HG03280 (cell line): ENCODE data around the gene CBX4.

Experiments used
- ATAC-seq: cut with Tn5 transposase; IDR thresholded peaks from one replicate; pipeline ENCODE4 v1.9.1; 2021; ENCODE audit warnings: mild to moderate bottlenecking, moderate library complexity; ENCODE audit not compliant: unreplicated experiment

Gene CBX4

DNA sequence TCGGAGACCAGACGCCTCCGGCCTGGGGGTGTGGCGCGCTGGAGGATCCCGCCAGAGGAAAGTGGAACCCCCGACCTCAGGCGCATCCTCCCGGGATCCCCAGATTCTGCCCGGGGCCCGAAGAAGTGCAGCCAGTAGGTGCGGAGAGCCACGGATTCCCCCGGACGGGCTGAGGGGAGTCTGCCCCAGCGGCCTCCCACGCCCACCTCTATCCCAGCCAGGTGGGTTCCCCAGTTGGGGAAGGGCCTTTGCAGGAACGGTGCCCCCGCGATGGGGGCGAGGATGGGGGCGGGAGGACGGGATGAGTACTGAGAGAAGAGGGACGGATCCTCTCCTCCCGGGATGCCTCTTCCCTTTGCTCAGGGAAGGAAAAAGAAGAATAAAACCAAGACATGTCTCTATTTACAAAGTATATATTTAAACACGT is 47.5 kb downstream of the CBX4 start:
- ATAC-seq = no peak

DNA sequence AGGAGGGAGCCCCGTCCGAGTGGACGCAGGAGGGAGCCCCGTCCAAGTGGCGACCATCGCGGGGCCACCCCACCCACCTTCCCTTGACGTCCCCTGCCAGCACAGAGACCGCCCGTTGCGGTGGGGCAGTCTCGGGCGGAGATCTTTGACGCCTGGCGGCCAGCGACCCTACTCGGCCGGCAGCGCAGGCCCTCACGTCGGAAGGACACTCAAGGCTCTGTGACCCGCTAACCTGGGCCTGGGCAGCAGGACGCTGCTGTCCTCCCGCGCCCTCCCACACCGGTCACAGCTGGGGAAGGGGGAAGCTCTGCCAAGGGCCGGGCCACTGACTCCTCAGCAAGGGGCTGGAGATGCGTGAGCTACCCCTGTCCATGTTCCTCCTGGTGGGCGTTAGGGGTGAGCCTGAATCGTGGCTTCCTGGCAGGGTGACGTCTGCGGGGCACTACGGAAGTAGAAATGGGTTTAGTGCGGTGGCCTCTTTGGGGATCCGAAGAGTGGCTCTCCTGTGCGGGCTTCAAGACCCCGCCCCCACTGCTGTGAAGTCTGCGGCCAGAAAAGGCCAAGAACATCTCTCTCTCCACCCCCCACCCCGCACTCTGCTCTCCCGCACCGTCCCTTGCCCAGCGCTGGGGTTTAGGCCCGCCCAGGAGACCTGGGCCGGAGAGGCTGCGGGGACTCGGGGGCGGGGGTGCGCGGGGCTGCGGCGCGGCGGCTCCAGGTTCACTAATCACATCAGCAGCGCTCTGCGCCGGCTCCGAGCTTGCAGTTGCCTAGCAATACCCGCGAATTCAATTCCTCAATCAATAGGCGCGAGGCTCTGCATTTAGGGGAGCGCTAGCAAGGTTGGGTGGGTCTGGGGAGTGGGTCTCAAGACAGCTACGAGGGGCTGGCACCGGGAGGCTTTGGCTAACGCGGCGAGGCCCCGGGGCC is 48.2 kb downstream of the CBX4 start:
- ATAC-seq = no peak

DNA sequence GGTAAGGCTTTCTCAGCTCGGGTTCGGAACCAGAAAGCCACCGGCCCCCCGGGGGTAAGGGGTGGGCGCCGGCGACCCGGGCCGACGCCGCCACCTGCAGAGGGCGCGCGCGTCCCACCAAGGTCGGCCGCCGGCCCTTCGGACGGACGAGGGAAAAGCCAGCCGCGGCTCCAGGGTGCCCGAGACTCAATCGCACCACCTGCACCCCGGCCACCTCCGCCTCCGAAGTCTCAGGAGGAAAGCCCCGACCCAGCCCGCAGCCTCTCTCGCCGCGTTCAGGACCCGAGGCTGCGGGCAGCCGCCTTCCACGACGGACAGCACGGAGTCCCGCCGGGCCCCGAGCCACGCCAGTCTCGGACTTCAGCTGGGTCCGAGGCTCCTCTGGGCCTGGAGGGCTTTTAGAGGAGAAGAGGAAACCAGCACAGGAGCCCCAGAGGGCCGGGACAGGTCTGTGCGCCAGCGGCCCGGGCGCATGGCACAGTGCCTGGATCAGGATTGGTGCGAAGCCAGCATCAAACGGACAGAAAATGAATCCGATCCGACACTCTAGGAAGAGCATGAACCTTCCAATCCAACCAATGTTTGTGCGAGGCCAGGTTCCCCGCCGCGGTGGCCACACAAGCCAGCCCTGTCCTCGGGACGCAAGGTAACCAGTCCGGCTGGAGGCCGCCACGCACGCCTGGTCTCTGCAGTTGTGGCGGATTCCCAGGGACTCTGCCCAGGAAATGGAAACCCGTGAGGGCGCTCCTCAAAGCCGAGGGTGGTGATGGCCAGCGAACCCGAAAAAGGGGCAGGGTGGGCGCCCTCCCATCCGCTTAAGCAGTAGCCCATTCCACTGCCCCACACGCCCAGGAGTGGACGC is 49.1 kb downstream of the CBX4 start:
- no peak for ATAC-seq

DNA sequence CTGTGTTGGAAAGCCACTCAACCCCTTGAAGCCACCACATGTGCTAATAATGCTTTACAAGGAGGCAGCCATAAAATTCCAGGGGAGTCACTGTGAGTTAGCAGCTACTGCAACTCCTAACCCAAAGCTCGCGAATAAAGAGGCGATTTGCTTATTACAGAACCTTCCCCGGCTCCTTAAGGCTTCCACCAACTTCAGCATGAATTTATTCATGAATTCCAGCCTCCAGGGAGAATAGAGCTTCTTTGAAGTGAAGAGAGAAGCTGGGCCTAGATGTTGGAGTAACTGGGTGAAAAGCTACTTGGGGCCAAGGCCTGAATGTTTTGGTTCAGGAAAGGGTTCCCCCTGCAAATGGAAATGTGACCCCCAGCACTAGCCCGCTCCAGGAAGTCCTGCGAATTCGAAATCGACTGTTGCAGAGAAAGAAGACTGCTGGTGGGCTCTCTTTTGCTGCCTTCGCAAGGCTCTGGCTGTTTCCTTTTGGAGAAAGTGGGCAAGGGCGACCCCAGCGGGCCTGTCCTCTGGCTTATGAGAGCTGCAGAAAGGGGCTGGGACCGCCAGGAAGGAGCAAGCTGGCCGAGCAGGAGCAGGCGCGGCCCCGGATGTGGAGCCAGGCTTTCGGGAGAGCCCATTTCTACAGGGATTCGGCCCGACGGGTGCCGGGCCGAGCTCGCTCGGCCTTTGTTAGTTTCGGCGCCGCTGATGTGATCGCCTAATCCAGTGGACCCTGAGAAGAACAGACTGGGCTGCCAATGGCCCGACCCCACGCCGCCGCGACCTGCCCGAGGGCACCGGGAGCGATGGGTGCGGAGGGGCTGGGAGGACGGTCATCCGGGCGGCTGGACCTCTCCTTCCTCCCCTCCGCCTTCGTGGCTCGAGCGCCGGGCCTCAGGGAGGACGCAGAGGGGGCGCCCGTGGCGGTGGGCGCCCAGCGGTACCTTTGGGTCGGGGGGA is 50.0 kb downstream of the CBX4 start:
- ATAC-seq = no peak

DNA sequence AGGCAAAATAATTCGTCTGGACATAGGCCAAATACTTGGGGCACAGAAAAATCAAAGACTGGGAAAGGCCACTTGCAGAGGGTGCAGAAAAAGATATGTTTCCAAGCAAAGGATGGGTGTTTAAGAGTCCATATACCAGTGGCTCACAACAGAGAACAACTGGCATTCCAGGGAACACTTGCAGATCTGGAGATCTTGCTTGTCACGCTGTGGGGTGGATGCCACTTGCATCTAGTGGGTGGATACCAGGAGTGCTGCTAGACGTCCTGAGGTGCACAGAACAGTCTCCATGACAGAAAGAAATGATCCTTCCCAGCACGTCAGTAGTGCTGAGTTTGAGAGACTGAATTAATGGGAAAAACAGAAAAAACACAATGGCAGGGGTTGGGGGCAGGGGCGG is 50.8 kb downstream of the CBX4 start:
- no peak for ATAC-seq

DNA sequence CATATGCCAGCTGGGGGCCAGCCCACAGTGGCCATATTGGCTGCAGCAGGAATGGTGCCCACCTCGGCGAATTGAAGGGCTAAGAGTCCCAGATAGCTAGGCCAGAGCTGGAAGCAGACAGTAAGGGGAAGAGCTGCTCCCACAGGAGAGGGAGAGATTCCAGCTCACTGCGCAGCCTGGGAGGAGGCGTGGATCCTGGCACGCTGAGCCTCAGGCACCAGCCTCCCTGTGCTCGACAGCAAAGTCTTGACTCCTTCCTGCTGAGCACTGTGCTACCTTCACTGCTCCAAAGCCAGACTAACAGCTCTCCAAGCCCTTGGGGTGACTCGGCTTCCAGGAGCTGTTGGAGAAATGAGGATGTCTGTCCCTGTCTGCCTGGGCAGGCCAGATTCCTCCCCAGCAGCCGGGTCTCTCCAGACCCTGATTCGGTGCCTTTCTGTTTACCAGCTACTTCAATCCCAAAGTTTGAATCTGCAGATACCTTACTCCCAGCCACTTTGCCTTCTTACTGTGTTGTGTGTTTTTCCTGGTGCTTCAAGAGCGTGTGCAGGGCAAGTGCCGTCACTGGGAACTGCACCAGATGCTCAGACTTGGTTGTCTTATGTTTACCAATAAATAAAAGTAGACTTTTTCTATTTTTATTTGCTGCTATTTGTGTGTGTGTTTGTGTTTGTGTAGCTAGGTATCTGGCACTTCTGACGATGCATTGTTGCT is 52.2 kb downstream of the CBX4 start:
- no peak for ATAC-seq

DNA sequence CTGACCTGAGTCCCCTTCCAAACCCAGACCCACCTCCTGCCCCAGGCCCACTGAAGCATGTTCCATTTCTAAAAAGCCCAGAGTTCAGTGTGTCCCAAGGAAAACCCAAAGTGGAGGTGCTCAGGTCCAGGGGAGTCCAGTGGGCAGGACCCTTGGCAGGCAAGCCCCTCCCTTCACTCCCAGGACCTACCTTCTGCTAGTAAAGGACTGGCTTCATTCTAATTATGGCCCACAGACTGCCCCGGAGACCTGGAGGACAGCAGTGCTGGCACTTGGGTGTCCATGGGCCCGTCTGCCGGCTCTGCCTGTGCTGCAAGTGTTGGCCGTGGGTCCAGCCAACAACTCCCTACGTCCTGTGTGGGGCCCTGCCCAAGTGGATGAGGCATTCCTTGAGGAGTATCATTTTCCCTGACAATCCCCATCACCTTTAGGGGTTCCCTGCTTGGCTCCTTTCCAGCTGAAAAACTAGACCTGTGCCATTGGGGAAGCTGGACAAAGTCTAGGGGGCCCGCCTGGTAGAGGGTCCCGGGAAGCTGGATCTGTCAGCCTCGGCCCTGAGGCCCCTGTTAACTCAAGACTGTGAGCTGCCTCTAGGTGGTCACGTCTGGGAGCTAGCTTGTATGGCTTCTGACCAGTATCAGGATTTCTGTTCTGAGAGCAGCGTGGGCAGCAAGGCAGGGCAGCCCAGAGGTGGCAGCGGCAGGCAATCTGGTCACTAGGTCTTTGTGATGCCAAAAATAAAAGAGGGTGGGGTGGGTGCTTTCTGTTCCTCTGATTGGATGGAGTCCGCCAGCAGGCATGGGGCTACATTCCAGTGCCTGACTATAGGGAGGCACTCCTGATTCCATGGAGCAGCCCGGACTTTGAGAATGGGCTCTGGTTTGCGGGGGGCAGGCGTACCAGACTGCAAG is 53.1 kb downstream of the CBX4 start:
- ATAC-seq = no peak

DNA sequence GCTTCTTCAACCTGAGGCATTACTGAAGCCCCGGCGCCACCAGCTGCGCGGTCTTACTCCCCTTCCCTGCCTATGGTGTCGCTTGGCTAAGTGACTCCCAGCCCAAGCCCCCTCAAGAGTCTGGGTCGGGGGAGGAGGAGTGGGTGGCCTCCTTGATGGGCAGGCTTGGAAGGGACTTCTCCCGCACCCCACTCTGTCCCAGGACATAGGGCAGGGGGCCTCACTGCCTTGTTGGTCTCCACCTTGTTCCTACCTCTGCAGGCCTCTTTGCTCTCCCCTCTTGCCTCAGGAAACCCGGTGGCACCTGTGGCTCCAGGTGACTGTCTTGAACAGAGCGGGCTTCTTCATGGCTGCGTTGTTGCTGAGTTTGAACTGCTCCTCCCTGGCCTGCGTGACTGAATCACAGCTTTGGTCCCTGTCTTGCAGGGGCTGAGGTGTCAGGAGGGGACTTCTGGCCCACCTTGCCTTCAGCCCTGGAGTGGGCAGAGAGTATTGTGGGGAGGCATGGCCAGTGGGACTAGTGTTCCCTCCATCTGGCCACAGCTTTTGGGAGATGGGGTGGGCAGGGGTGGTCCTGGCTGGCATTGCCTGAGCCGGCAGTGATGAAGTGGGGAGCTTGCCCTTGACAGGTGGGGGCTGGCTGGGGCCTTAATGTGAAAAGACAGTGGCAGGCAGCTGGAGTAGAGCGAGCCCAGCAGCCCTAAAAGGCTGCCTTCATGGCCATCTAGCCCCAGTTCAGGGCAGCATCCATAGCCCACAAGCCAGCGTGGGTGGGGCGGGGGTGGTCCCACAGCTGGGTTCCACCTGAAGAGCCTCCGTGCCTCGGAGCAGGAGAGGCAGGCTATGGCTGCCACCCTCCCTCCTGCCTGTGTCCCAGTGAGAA is 54.0 kb downstream of the CBX4 start:
- ATAC-seq = no peak

DNA sequence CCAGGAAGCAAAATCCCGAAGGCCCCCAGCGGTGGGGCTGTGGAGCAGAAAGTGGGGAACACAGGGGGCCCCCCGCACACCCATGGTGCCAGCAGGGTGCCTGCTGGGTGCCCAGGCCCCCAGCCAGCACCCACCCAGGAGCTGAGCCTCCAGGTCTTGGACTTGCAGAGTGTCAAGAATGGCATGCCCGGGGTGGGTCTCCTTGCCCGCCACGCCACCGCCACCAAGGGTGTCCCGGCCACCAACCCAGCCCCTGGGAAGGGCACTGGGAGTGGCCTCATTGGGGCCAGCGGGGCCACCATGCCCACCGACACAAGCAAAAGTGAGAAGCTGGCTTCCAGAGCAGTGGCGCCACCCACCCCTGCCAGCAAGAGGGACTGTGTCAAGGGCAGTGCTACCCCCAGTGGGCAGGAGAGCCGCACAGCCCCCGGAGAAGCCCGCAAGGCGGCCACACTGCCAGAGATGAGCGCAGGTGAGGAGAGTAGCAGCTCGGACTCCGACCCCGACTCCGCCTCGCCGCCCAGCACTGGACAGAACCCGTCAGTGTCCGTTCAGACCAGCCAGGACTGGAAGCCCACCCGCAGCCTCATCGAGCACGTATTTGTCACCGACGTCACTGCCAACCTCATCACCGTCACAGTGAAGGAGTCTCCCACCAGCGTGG is 54.8 kb downstream of the CBX4 start:
- ATAC-seq = no peak

DNA sequence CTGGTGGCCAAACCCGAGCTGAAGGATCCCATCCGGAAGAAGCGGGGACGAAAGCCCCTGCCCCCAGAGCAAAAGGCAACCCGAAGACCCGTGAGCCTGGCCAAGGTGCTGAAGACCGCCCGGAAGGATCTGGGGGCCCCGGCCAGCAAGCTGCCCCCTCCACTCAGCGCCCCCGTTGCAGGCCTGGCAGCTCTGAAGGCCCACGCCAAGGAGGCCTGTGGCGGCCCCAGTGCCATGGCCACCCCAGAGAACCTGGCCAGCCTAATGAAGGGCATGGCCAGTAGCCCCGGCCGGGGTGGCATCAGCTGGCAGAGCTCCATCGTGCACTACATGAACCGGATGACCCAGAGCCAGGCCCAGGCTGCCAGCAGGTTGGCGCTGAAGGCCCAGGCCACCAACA is 55.3 kb downstream of the CBX4 start:
- no peak for ATAC-seq
